Measurements from ENCODE around the gene LRRN1. TPM values are rescaled to one million over a fixed set of nuclear protein-coding genes. Genes with fewer than 3 reads are reported as not detected.
A peak's percentile ranks its signal among the peaks of the same experiment; 100 is the strongest.

LRRN1 gene
- total RNA-seq, 1 donor from 2014 or later: 63.8 TPM

DNA sequence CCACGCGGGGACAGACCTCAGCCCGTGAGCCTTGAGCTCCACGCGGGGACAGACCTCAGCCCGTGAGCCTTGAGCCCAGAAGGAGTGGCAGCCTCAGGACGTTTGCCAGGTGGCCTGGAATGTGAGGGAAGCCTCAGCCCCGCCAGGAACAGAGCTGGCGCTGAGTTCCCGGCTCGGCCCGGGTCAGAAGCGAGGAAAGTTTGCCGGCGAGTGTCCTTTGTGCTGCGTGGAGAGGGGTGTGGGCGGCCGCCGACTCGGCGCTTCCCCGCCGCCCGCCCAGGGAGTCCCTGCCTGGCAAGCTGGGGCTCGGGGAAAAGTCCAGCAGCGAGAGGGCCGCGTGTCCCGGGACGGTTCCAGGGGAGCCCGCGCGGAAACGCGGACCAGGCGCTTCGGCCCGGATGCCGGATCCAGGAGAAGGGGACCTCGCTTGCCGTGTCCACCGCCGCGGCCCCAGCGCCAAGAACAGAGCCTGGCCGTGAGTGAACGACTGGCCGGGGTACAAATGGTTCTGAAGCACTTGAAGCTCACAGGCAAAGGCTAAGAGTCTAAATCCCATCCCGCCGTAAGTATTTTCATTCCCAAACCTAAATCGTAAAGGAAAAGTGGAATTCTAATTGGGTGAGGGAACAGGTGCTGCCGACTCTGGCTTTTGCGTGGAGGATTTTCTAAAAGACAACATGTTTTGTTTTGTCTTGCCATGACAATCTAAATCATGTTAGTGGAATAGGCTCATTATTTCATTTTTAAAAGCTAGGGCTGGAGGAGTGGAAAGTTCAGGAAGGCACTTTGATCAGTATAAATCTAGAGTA is 1.7 kb downstream of the LRRN1 start:
- no peaks in the 10 kb centered on the region for H3K9me3 Mint-ChIP-seq
- H3K27me3 Mint-ChIP-seq (ENCODE audit: low read depth): peaks cover 14% of the 10 kb centered on the region
- DNase-seq (ENCODE audit: low spot score in 2 of 2, unreplicated experiment in 2 of 2): peak; percentile 24 to 65

DNA sequence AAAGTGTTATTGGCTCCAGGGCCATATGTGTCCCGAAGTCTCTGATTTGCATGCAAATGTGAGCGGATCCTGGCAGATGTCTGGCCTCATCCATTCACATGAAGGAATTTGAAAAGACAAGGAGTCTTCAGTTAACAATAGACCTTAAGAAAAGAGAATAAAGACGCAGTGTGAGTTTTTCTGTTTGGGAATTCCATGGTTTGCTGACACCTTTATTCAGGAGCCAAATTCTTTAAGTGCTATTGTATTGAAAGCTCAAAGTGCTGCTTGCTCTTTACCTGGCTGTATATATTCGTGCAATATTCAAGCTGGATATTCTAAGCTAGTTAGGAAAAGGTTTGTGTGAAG is 2.2 kb downstream of the LRRN1 start:
- Mint-ChIP-seq H3K36me3 (peaks cover 4% of the 10 kb centered on the region), H3K27ac (peak overlapping the region; percentile 51), H3K4me1 (peaks cover 32% of the 10 kb centered on the region), H3K9me3 (no peaks in the 10 kb centered on the region), H3K27me3 (ENCODE audit: low read depth) (peaks cover 14% of the 10 kb centered on the region), H3K4me3 (peak overlapping the region; percentile 88)
- TF ChIP-seq CTCF (IDR thresholded peaks at IDR 0.05; ENCODE audit: unreplicated experiment): no peak
- no peak for DNase-seq (ENCODE audit: low spot score in 2 of 2, unreplicated experiment in 2 of 2)

More for the DNA sequence above, 1.7 kb downstream of the LRRN1 start:
- H3K27ac Mint-ChIP-seq: peak overlapping the region; percentile 51
- H3K4me3 Mint-ChIP-seq: peak overlapping the region; percentile 88
- no peak for TF ChIP-seq CTCF (IDR thresholded peaks at IDR 0.05; ENCODE audit: unreplicated experiment)
- H3K36me3 Mint-ChIP-seq: no peaks in the 10 kb centered on the region
- H3K4me1 Mint-ChIP-seq: peaks cover 32% of the 10 kb centered on the region

DNA sequence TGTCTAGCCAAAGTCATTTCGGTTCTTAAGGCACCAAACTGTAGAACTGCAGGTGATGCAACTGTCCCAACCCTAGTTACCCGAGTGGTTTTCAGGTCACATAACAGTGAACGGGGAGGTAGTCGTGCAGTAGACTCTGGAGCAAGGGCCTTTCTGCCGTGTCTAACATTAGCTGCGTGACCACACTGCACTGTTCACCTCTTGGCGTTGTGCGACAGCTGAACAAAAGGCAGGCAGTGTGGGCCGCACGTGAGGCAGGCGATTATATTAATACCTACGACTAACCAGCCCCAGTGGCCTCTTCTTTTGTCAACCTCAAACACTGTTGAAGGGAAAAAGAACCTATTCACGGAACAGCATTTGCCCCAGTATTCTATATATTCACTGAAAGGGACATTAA is 2.8 kb downstream of the LRRN1 start:
- Mint-ChIP-seq H3K4me1 (peaks cover 32% of the 10 kb centered on the region), H3K27me3 (ENCODE audit: low read depth) (peaks cover 14% of the 10 kb centered on the region), H3K27ac (no peak overlapping the region), H3K9me3 (no peaks in the 10 kb centered on the region), H3K36me3 (peaks cover 4% of the 10 kb centered on the region), H3K4me3 (peak overlapping the region; percentile 88)
- no peak for TF ChIP-seq CTCF (IDR thresholded peaks at IDR 0.05; ENCODE audit: unreplicated experiment)
- no peak for DNase-seq (ENCODE audit: low spot score in 2 of 2, unreplicated experiment in 2 of 2)

DNA sequence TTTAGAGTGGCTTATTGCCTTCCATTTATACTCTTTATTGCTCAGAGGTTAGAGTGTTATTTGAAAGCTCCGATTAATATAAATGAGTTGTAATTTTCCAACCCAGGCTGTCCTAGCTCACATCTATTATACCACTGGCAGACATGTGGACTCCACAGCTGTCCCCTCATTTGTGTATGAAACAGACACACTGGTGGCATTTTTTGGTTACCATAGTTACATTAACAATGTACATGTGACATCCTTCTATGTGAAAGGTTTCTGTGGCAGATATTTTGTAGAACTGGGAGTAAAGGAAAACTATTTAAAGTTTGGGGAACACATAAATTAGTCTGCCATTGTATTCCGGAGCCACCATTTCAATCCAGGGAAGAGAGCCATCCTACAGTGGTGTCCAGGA is 5.3 kb downstream of the LRRN1 start:
- TF ChIP-seq CTCF (IDR thresholded peaks at IDR 0.05; ENCODE audit: unreplicated experiment): no peak

GRCh38 chr3:3806092-3806491 is 6.9 kb downstream of the LRRN1 start:
- H3K36me3 Mint-ChIP-seq: peaks cover 8% of the 10 kb centered on the region
- no peak overlapping the region for H3K4me3 Mint-ChIP-seq
- no peak overlapping the region for H3K27ac Mint-ChIP-seq
- peaks cover 11% of the 10 kb centered on the region for H3K27me3 Mint-ChIP-seq (ENCODE audit: low read depth)
- no peaks in the 10 kb centered on the region for H3K9me3 Mint-ChIP-seq
- no peak for TF ChIP-seq CTCF (IDR thresholded peaks at IDR 0.05; ENCODE audit: unreplicated experiment)
- DNase-seq (ENCODE audit: low spot score in 2 of 2, unreplicated experiment in 2 of 2): no peak
- H3K4me1 Mint-ChIP-seq: peaks cover 20% of the 10 kb centered on the region

More for the DNA sequence above, 5.3 kb downstream of the LRRN1 start:
- Mint-ChIP-seq H3K4me1 (peaks cover 21% of the 10 kb centered on the region), H3K4me3 (no peak overlapping the region), H3K9me3 (no peaks in the 10 kb centered on the region), H3K36me3 (peaks cover 8% of the 10 kb centered on the region), H3K27me3 (ENCODE audit: low read depth) (peaks cover 12% of the 10 kb centered on the region), H3K27ac (no peak overlapping the region)
- no peak for DNase-seq (ENCODE audit: low spot score in 2 of 2, unreplicated experiment in 2 of 2)
